ENCODE measurements around the gene EPHB1. TPM values are rescaled to one million over a fixed set of nuclear protein-coding genes. Genes with fewer than 3 reads are reported as not detected.

EPHB1 gene
- total RNA-seq, 1 donor from 2014 or later: 1.3 TPM

GRCh38 chr3:134897391-134898141, 102.5 kb downstream of the EPHB1 start:
- Mint-ChIP-seq H3K27me3 (ENCODE audit: low read depth) (peaks cover 44% of the 10 kb centered on the region), H3K9me3 (no peaks in the 10 kb centered on the region), H3K27ac (no peak overlapping the region), H3K4me1 (no peaks in the 10 kb centered on the region), H3K4me3 (no peak overlapping the region), H3K36me3 (no peaks in the 10 kb centered on the region)
- DNase-seq (ENCODE audit: low spot score in 2 of 2, unreplicated experiment in 2 of 2): no peak
- no peak for TF ChIP-seq CTCF (IDR thresholded peaks at IDR 0.05; ENCODE audit: unreplicated experiment)

- Mint-ChIP-seq H3K9me3 (no peaks in the 10 kb centered on the region), H3K4me1 (no peaks in the 10 kb centered on the region), H3K27me3 (ENCODE audit: low read depth) (peaks cover 38% of the 10 kb centered on the region), H3K4me3 (no peak overlapping the region), H3K36me3 (no peaks in the 10 kb centered on the region), H3K27ac (no peak overlapping the region)
- TF ChIP-seq CTCF (IDR thresholded peaks at IDR 0.05; ENCODE audit: unreplicated experiment): no peak
- DNase-seq (ENCODE audit: low spot score in 2 of 2, unreplicated experiment in 2 of 2): no peak
Measured at GRCh38 chr3:134898181-134898754, 103.2 kb downstream of the EPHB1 start.

- no peak for DNase-seq (ENCODE audit: low spot score in 2 of 2, unreplicated experiment in 2 of 2)
- no peak for TF ChIP-seq CTCF (IDR thresholded peaks at IDR 0.05; ENCODE audit: unreplicated experiment)
- no peak overlapping the region for H3K4me3 Mint-ChIP-seq
- H3K4me1 Mint-ChIP-seq: no peaks in the 10 kb centered on the region
- H3K27me3 Mint-ChIP-seq (ENCODE audit: low read depth): peaks cover 30% of the 10 kb centered on the region
- H3K9me3 Mint-ChIP-seq: no peaks in the 10 kb centered on the region
- no peak overlapping the region for H3K27ac Mint-ChIP-seq
- no peaks in the 10 kb centered on the region for H3K36me3 Mint-ChIP-seq
Measured at GRCh38 chr3:134899786-134900185, 104.7 kb downstream of the EPHB1 start.

GRCh38 chr3:134900482-134900881, 105.4 kb downstream of the EPHB1 start:
- Mint-ChIP-seq H3K4me1 (no peaks in the 10 kb centered on the region), H3K4me3 (no peak overlapping the region), H3K27ac (no peak overlapping the region), H3K36me3 (no peaks in the 10 kb centered on the region), H3K27me3 (ENCODE audit: low read depth) (peaks cover 28% of the 10 kb centered on the region), H3K9me3 (no peaks in the 10 kb centered on the region)
- TF ChIP-seq CTCF (IDR thresholded peaks at IDR 0.05; ENCODE audit: unreplicated experiment): no peak
- no peak for DNase-seq (ENCODE audit: low spot score in 2 of 2, unreplicated experiment in 2 of 2)

- Mint-ChIP-seq H3K36me3 (no peaks in the 10 kb centered on the region), H3K27ac (no peak overlapping the region), H3K9me3 (no peaks in the 10 kb centered on the region), H3K4me1 (no peaks in the 10 kb centered on the region), H3K4me3 (no peak overlapping the region), H3K27me3 (ENCODE audit: low read depth) (peaks cover 26% of the 10 kb centered on the region)
- no peak for TF ChIP-seq CTCF (IDR thresholded peaks at IDR 0.05; ENCODE audit: unreplicated experiment)
- no peak for DNase-seq (ENCODE audit: low spot score in 2 of 2, unreplicated experiment in 2 of 2)
Measured at GRCh38 chr3:134901461-134901860, 106.4 kb downstream of the EPHB1 start.
